Activated CD4-positive, alpha-beta T cell treated with anti-CD3 and anti-CD28 coated beads, Interleukin-2, amount 10 ng/mL, durations not matched to agents 24 days and 14 days (primary cell): ENCODE measurements around the gene STK33. TPM values are rescaled to one million over a fixed set of nuclear protein-coding genes. Genes with fewer than 3 reads are reported as not detected.

Source experiments
- DNase-seq: peaks from one replicate; pipeline ENCODE4 v3.0.0; 2022
- H3K27ac Mint-ChIP-seq: one replicate; pipeline ENCODE4 v1.8.0; 2022; ENCODE audit warnings: mild to moderate bottlenecking, mixed read lengths
- H3K27me3 Mint-ChIP-seq: one replicate; pipeline ENCODE4 v1.8.0; 2022; ENCODE audit warnings: mixed read lengths
- H3K36me3 Mint-ChIP-seq: one replicate; pipeline ENCODE4 v1.8.0; 2022; ENCODE audit warnings: low read depth, mild to moderate bottlenecking, mixed read lengths
- H3K4me1 Mint-ChIP-seq: one replicate; pipeline ENCODE4 v1.8.0; 2021; ENCODE audit warnings: mixed read lengths
- H3K4me3 Mint-ChIP-seq: one replicate; pipeline ENCODE4 v1.8.0; 2022; ENCODE audit warnings: mild to moderate bottlenecking, moderate library complexity, mixed read lengths
- H3K9me3 Mint-ChIP-seq: one replicate; pipeline ENCODE4 v1.8.0; 2021; ENCODE audit warnings: mixed read lengths
- intact Hi-C: fragments of 100-400 bp; cut with micrococcal nuclease; formaldehyde crosslinking; loops from one replicate; pipeline ENCODE4 v1.15.1; 2023
- total RNA-seq: library from RNA; stranded (reverse); gene quantifications from 2 replicates; pipeline ENCODE4 v1.2.3, GENCODE V29; 2022

The STK33 gene
- total RNA-seq, 1 donor from 2014 or later = 0.63 TPM

- H3K9me3 Mint-ChIP-seq = no peaks in the 10 kb centered on the region
- H3K4me1 Mint-ChIP-seq = no peaks in the 10 kb centered on the region
- no peak overlapping the region for H3K27ac Mint-ChIP-seq
- intact Hi-C loops = no loop called here
- DNase-seq = no peak
- no peak overlapping the region for H3K4me3 Mint-ChIP-seq
- no peaks in the 10 kb centered on the region for H3K36me3 Mint-ChIP-seq
- peaks cover 4% of the 10 kb centered on the region for H3K27me3 Mint-ChIP-seq
Measured at GRCh38 chr11:8544807-8545206, 49.2 kb downstream of the STK33 start.

GRCh38 chr11:8543278-8543677 lies 50.8 kb downstream of the STK33 start:
- Mint-ChIP-seq H3K4me1 (no peaks in the 10 kb centered on the region), H3K4me3 (no peak overlapping the region), H3K9me3 (no peaks in the 10 kb centered on the region), H3K27me3 (peaks cover 7% of the 10 kb centered on the region), H3K27ac (no peak overlapping the region), H3K36me3 (no peaks in the 10 kb centered on the region)
- intact Hi-C loops = no loop called here
- DNase-seq = no peak

DNA sequence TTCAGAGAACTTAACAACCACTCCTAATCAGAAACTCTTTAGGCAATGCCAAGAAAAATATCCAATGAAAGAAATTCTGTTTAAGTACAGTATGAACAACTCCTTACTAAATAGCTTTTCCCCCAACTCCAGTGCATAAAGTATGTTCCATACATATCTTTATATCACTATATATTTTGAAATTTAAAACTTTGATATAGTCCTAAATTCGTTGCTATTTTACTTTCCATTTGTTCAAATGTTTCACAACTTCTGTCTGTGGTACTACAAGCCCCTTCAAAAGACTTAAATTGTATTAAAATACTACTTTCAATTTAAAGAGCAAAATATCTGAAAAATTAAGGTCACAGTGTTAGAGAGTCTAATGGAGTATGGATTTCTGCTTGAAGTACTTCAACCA lies 52.6 kb downstream of the STK33 start:
- H3K4me3 Mint-ChIP-seq = no peak overlapping the region
- no peaks in the 10 kb centered on the region for H3K36me3 Mint-ChIP-seq

GRCh38 chr11:8533332-8533731 lies 60.7 kb downstream of the STK33 start:
- H3K27ac Mint-ChIP-seq = no peak overlapping the region
- H3K27me3 Mint-ChIP-seq = peaks cover 4% of the 10 kb centered on the region
- no peaks in the 10 kb centered on the region for H3K4me1 Mint-ChIP-seq
- no peaks in the 10 kb centered on the region for H3K9me3 Mint-ChIP-seq
- DNase-seq = no peak
- intact Hi-C loops = no loop called here
- no peak overlapping the region for H3K4me3 Mint-ChIP-seq
- no peaks in the 10 kb centered on the region for H3K36me3 Mint-ChIP-seq

More for the DNA sequence above, 52.6 kb downstream of the STK33 start:
- H3K27ac Mint-ChIP-seq = no peak overlapping the region
- intact Hi-C loops = no loop called here
- H3K27me3 Mint-ChIP-seq = peaks cover 7% of the 10 kb centered on the region
- H3K4me1 Mint-ChIP-seq = no peaks in the 10 kb centered on the region
- no peaks in the 10 kb centered on the region for H3K9me3 Mint-ChIP-seq
- DNase-seq = no peak

DNA sequence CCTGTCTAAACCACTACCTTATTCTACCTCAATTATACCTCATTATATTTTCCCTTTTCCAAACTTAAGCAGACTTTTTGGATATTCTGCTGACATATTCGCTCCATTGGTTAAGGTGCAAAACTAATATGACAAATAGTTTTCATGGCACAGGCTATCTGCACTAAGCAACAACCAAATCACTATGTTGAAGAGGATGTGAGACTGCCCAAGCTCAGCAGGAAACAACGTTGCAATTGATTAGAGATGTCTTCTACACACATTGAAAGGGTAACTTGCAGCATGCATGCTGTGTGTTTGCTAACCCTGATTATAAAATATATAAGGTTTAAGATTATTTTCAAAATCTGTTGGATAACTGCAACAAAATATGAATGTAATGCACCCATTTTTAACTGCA lies 61.6 kb downstream of the STK33 start:
- DNase-seq = no peak
- Mint-ChIP-seq H3K27ac (no peak overlapping the region), H3K36me3 (no peaks in the 10 kb centered on the region), H3K4me3 (no peak overlapping the region), H3K9me3 (no peaks in the 10 kb centered on the region), H3K27me3 (peaks cover 4% of the 10 kb centered on the region), H3K4me1 (no peaks in the 10 kb centered on the region)
- intact Hi-C loops = no loop called here

DNA sequence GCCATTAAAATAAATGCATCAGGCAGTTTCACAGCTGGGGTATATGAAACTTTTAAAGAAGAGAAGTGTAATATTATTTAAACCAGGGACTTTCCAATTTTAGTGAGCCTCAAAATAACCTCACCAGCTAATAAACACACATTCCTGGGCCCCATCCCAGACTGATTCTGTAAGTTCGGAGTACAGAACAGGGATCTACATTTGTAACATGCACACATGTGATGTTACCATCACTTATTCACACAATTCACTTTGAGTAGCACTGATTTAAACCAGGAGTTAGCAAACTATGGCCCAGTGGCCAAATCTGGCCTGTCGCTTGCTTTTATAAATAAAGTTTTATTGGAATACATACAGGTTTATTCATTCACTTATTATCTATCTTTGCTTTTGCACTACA lies 62.0 kb downstream of the STK33 start:
- no peaks in the 10 kb centered on the region for H3K4me1 Mint-ChIP-seq
- H3K27me3 Mint-ChIP-seq = peaks cover 4% of the 10 kb centered on the region
- no peak overlapping the region for H3K4me3 Mint-ChIP-seq
- intact Hi-C loops = no loop called here
- no peaks in the 10 kb centered on the region for H3K36me3 Mint-ChIP-seq
- no peak overlapping the region for H3K27ac Mint-ChIP-seq
- no peaks in the 10 kb centered on the region for H3K9me3 Mint-ChIP-seq
- no peak for DNase-seq

GRCh38 chr11:8531312-8531711 lies 62.7 kb downstream of the STK33 start:
- no peaks in the 10 kb centered on the region for H3K9me3 Mint-ChIP-seq
- H3K27ac Mint-ChIP-seq = no peak overlapping the region
- peaks cover 4% of the 10 kb centered on the region for H3K27me3 Mint-ChIP-seq
- no peak overlapping the region for H3K4me3 Mint-ChIP-seq
- DNase-seq = no peak
- no peaks in the 10 kb centered on the region for H3K4me1 Mint-ChIP-seq
- no peaks in the 10 kb centered on the region for H3K36me3 Mint-ChIP-seq
- intact Hi-C loops = no loop called here

DNA sequence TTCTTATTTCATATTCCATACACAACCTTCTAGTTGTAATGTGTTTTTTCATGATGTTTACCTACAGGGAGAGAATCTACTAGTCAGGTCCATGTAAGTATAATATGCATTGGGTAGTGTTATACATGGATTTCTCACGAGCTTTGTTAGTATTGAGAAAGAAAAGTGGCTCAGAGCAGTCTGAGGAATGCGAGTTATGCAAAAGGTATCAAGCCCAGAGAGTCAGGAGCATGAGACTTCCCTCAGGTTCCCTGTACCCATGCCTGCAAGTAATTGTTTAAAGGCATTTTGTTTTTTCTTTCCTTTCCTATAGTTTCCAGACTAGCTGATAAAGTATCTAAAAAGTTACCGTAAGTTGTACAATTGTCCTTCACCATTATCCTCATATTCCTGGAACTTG lies 66.1 kb downstream of the STK33 start:
- H3K36me3 Mint-ChIP-seq = no peaks in the 10 kb centered on the region
- DNase-seq = no peak
- H3K4me3 Mint-ChIP-seq = no peak overlapping the region
- H3K4me1 Mint-ChIP-seq = no peaks in the 10 kb centered on the region
- no peaks in the 10 kb centered on the region for H3K9me3 Mint-ChIP-seq
- intact Hi-C loops = no loop called here
- H3K27me3 Mint-ChIP-seq = peaks cover 4% of the 10 kb centered on the region
- H3K27ac Mint-ChIP-seq = no peak overlapping the region

GRCh38 chr11:8523396-8523795 lies 70.6 kb downstream of the STK33 start:
- H3K9me3 Mint-ChIP-seq = peaks cover 14% of the 10 kb centered on the region

GRCh38 chr11:8512547-8512946 lies 81.5 kb downstream of the STK33 start:
- DNase-seq = no peak
- peaks cover 2% of the 10 kb centered on the region for H3K27me3 Mint-ChIP-seq
- H3K4me1 Mint-ChIP-seq = no peaks in the 10 kb centered on the region
- H3K4me3 Mint-ChIP-seq = no peak overlapping the region
- H3K27ac Mint-ChIP-seq = no peak overlapping the region
- no peaks in the 10 kb centered on the region for H3K9me3 Mint-ChIP-seq
- intact Hi-C loops = no loop called here
- H3K36me3 Mint-ChIP-seq = no peaks in the 10 kb centered on the region

More at GRCh38 chr11:8523396-8523795, 70.6 kb downstream of the STK33 start:
- H3K27ac Mint-ChIP-seq = no peak overlapping the region
- no peaks in the 10 kb centered on the region for H3K4me1 Mint-ChIP-seq
- DNase-seq = no peak
- H3K36me3 Mint-ChIP-seq = no peaks in the 10 kb centered on the region
- H3K27me3 Mint-ChIP-seq = peaks cover 3% of the 10 kb centered on the region
- H3K4me3 Mint-ChIP-seq = no peak overlapping the region
- intact Hi-C loops = no loop called here

- H3K9me3 Mint-ChIP-seq = peaks cover 3% of the 10 kb centered on the region
- H3K27ac Mint-ChIP-seq = no peak overlapping the region
- no peak overlapping the region for H3K4me3 Mint-ChIP-seq
- intact Hi-C loops = no loop called here
- H3K27me3 Mint-ChIP-seq = no peaks in the 10 kb centered on the region
- DNase-seq = no peak
- no peaks in the 10 kb centered on the region for H3K36me3 Mint-ChIP-seq
- H3K4me1 Mint-ChIP-seq = no peaks in the 10 kb centered on the region
Measured at GRCh38 chr11:8503910-8504364, 90.1 kb downstream of the STK33 start.

GRCh38 chr11:8501836-8502235 lies 92.2 kb downstream of the STK33 start:
- intact Hi-C loops = no loop called here
- Mint-ChIP-seq H3K27ac (no peak overlapping the region), H3K4me3 (no peak overlapping the region), H3K4me1 (no peaks in the 10 kb centered on the region), H3K36me3 (no peaks in the 10 kb centered on the region), H3K9me3 (peaks cover 6% of the 10 kb centered on the region), H3K27me3 (no peaks in the 10 kb centered on the region)
- no peak for DNase-seq

DNA sequence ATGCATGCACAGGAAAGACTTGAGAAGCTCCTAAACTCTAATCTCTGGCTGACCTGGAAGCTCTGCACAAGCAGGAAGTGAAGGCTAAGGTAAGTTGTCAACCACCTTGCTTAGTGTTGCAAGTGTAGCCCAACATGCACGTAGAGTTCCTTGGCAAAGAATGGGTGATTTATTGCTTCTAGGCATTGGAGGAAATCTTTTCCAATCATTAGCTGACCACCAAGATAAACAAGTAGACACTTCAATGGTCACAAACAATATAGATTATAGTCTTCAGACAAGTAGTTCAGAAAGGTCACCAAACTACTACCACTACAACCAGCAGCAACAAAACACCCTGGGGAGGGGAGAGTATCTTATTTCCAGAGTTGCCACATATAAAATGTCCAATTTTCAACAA lies 105.6 kb downstream of the STK33 start:
- DNase-seq = no peak
- H3K27me3 Mint-ChIP-seq = peaks cover 2% of the 10 kb centered on the region
- H3K27ac Mint-ChIP-seq = no peak overlapping the region
- no peak overlapping the region for H3K4me3 Mint-ChIP-seq
- H3K9me3 Mint-ChIP-seq = no peaks in the 10 kb centered on the region
- intact Hi-C loops = no loop called here
- H3K4me1 Mint-ChIP-seq = no peaks in the 10 kb centered on the region
- no peaks in the 10 kb centered on the region for H3K36me3 Mint-ChIP-seq

GRCh38 chr11:8487261-8487660 lies 106.8 kb downstream of the STK33 start:
- intact Hi-C loops = no loop called here
- H3K36me3 Mint-ChIP-seq = no peaks in the 10 kb centered on the region
- DNase-seq = no peak
- H3K27ac Mint-ChIP-seq = no peak overlapping the region
- no peak overlapping the region for H3K4me3 Mint-ChIP-seq
- H3K9me3 Mint-ChIP-seq = no peaks in the 10 kb centered on the region
- no peaks in the 10 kb centered on the region for H3K4me1 Mint-ChIP-seq
- peaks cover 2% of the 10 kb centered on the region for H3K27me3 Mint-ChIP-seq

DNA sequence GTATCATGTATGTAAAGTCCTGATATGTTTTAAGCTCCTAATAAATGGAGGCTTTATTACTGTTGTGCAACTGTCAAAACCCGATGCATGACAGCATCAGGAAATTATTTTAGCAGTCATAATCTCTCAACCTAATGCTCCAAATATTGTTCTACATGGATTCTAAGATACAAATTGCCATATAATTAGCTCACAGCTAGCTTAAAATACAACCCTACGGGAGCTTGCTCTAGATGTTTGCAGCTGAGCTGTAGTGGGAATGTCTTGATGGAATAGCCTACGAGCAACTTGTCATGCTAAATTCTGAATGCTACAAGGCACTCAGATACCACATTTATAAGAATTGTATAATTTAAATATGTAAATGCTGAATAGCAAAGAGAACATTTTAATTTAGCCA lies 109.8 kb downstream of the STK33 start:
- no peak for DNase-seq
- Mint-ChIP-seq H3K27ac (no peak overlapping the region), H3K9me3 (no peaks in the 10 kb centered on the region), H3K4me1 (no peaks in the 10 kb centered on the region), H3K36me3 (no peaks in the 10 kb centered on the region), H3K4me3 (no peak overlapping the region), H3K27me3 (peaks cover 2% of the 10 kb centered on the region)
- intact Hi-C loops = no loop called here
